ENCODE data around the gene MAPK1IP1L.

Gene MAPK1IP1L

DNA sequence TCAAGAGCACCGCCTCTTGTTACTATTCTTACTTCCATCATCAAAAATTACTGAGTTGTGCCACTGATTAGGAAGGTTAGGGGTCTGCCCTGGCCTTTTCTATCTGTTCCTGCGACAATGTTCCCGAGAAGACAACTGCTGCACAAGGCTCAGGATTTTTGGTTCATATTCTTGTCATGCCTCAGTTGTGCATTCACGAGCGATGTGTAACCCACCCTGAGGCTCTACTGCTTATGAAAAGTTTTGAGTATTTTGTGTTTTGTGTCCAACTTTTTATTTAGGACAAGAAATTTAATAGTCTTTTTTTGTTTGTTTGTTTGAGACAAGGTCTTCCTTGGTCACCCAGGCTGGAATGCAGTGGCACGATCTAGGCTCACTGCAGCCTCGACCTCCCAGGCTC, 54.5 kb downstream of the MAPK1IP1L start:
- H3K4me1 ChIP-seq (ENCODE audit: control extremely low read depth in 1 of 4, control insufficient read depth in 4 of 4, insufficient read depth in 4 of 4, low read length in 3 of 4), result peaks cover 17 to 42% (median 34%) of the 10 kb centered on the region in 4 experiments
- no peak overlapping the region for H3K27ac ChIP-seq (ENCODE audit: insufficient read depth in 1 of 2, low read depth in 1 of 2, low read length in 2 of 2, poor library complexity in 1 of 2, severe bottlenecking in 2 of 2)
- POLR2A ChIA-PET, result no interaction called here
- peaks cover 0 to 8% (median 6%) of the 10 kb centered on the region in 5 experiments for H3K9me3 ChIP-seq (ENCODE audit: control extremely low read depth in 1 of 5, control insufficient read depth in 4 of 5, insufficient read depth in 2 of 5, low read depth in 1 of 5, low read length in 4 of 5)
- H3K27me3 ChIP-seq (replicated peaks in 2 of 5; ENCODE audit: control insufficient read depth in 4 of 5, insufficient read depth in 5 of 5, low read length in 4 of 5), result no peaks in the 10 kb centered on the region
- no peak for DNase-seq
- no peak overlapping the region for H3K4me3 ChIP-seq (ENCODE audit: control insufficient read depth in 1 of 7, extremely low read depth in 1 of 7, insufficient read depth in 4 of 7, low read depth in 2 of 7, low read length in 6 of 7)
- CTCF ChIA-PET, result interaction anchor here (1.6 kb wide), 2 partner anchors 12 to 26 kb away, joined by 3 to 6 read pairs; no protein-coding TSS in a partner anchor
- no peaks in the 10 kb centered on the region for H3K36me3 ChIP-seq (ENCODE audit: control insufficient read depth in 4 of 4, insufficient read depth in 4 of 4, low read length in 3 of 4)
- WGBS (ENCODE audit: insufficient coverage), result 100% methylated on average over 4 of the region's 7 CpGs

DNA sequence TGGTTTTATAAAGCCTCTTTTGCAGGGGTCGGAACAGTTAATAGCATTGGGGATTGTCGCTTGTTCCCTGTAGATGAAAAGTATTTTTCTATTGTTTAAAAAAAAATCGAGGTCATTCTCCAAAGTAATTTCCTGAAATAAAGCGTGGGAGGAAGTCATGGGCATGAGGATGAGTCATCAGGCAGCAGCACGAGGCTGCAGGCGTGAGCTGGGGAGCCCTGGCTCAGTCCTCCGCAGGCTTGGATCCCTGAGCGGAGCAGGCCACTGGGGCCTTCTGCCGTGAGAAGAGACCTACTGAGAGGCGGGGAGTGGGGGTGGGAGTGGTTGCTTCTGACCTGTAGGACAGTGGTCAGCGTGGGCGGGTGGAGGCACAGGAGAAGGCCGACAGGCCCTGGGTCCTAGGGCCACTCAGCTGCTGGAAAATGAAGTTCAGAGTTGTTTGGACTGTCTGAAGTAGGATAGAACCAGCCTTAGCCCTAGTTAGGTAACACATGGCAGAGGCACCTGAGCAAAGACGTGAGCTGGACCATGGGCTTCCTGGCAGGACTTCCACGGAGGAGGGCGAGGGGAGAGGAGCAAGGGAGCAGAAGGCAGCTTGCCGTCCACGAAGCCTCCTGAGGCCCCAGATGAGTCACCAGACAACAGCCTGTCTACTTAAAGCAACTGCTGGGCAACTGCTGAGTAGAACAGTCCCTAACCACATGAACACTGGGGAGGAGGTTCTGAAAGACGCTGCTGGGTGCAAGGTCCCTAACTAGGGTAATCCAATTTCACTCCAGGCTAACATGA, 56.5 kb downstream of the MAPK1IP1L start:
- no peaks in the 10 kb centered on the region for H3K27me3 ChIP-seq (replicated peaks in 2 of 5; ENCODE audit: control insufficient read depth in 4 of 5, insufficient read depth in 5 of 5, low read length in 4 of 5)
- peak; percentile 79 to 87 (median 80) for DNase-seq
- ChIA-PET POLR2A (no interaction called here), CTCF (interaction anchor here (0.9 to 1.6 kb wide), 3 partner anchors 14 to 30 kb away, joined by 3 to 6 read pairs (median 3); no protein-coding TSS in a partner anchor)
- H3K4me3 ChIP-seq (ENCODE audit: control insufficient read depth in 1 of 7, extremely low read depth in 1 of 7, insufficient read depth in 4 of 7, low read depth in 2 of 7, low read length in 6 of 7), result no peak overlapping the region
- no peak overlapping the region for H3K27ac ChIP-seq (ENCODE audit: insufficient read depth in 1 of 2, low read depth in 1 of 2, low read length in 2 of 2, poor library complexity in 1 of 2, severe bottlenecking in 2 of 2)
- WGBS (ENCODE audit: insufficient coverage), result 72% methylated on average over 16 of the region's 19 CpGs
- peaks cover 10 to 24% (median 20%) of the 10 kb centered on the region in 4 experiments for H3K4me1 ChIP-seq (ENCODE audit: control extremely low read depth in 1 of 4, control insufficient read depth in 4 of 4, insufficient read depth in 4 of 4, low read length in 3 of 4)
- peaks cover 0 to 8% (median 6%) of the 10 kb centered on the region in 5 experiments for H3K9me3 ChIP-seq (ENCODE audit: control extremely low read depth in 1 of 5, control insufficient read depth in 4 of 5, insufficient read depth in 2 of 5, low read depth in 1 of 5, low read length in 4 of 5)
- H3K36me3 ChIP-seq (ENCODE audit: control insufficient read depth in 4 of 4, insufficient read depth in 4 of 4, low read length in 3 of 4), result no peaks in the 10 kb centered on the region

DNA sequence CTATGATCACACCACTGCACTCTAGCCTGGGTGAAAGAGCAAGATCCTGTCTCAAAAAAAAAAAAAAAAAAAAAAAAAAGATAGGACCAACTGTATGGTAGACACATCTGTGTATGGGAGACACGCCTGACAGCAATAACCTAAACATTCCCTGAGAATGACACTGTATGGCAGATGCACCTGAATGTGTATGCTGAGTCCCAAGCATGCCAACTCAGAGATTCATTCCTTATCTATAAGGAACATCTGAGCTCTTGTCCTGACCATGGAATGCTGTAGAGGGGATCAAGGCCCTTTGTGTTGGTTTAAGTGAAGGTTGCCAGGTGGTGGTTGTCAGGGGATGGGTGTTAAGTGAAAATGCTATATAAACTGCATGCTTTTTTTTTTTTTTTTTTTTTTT, 58.4 kb downstream of the MAPK1IP1L start:
- Histone ChIP-seq H3K4me1 (ENCODE audit: control extremely low read depth in 1 of 4, control insufficient read depth in 4 of 4, insufficient read depth in 4 of 4, low read length in 3 of 4) (peaks cover 2 to 12% (median 7%) of the 10 kb centered on the region in 4 experiments), H3K27me3 (replicated peaks in 2 of 5; ENCODE audit: control insufficient read depth in 4 of 5, insufficient read depth in 5 of 5, low read length in 4 of 5) (no peaks in the 10 kb centered on the region), H3K9me3 (ENCODE audit: control extremely low read depth in 1 of 5, control insufficient read depth in 4 of 5, insufficient read depth in 2 of 5, low read depth in 1 of 5, low read length in 4 of 5) (no peaks in the 10 kb centered on the region), H3K27ac (ENCODE audit: insufficient read depth in 1 of 2, low read depth in 1 of 2, low read length in 2 of 2, poor library complexity in 1 of 2, severe bottlenecking in 2 of 2) (no peak overlapping the region), H3K36me3 (ENCODE audit: control insufficient read depth in 4 of 4, insufficient read depth in 4 of 4, low read length in 3 of 4) (no peaks in the 10 kb centered on the region), H3K4me3 (ENCODE audit: control insufficient read depth in 1 of 7, extremely low read depth in 1 of 7, insufficient read depth in 4 of 7, low read depth in 2 of 7, low read length in 6 of 7) (no peak overlapping the region)
- 100% methylated on average over 1 of the region's 1 CpG for WGBS (ENCODE audit: insufficient coverage)
- ChIA-PET CTCF (no interaction called here), POLR2A (no interaction called here)
- DNase-seq, result peak in 1 of 3 donors; percentile 63

DNA sequence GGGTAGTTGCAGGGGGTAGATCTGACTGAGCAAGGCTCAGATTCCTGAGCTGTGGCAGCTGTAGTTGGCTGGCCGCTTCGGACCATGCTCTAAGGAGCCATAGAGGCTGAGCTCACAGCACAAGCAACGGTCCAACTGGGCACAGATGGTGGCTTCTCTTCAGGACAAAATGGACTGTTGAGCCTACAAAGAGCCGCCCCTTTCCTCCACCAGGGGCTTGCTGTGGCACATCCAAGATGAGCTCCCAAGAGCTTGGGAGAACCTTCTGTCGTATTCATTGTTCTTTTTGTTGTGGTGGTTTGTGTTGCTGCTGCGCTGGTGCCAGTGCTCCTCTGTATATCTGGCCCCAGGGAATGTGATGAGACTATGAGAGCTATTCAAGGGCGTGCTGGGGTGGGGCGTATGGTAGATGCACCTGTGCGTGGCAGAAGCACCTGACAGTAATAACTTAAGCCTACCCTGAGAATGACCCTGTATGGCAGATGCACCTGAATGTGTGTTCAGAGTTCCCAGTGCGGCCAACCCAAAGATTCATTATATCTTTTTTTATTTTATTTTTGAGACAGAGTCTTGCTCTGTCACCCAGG, 59.8 kb downstream of the MAPK1IP1L start:
- DNase-seq, result no peak
- 98% methylated on average over 7 of the region's 10 CpGs for WGBS (ENCODE audit: insufficient coverage)
- H3K27ac ChIP-seq (ENCODE audit: insufficient read depth in 1 of 2, low read depth in 1 of 2, low read length in 2 of 2, poor library complexity in 1 of 2, severe bottlenecking in 2 of 2), result no peak overlapping the region
- no peak overlapping the region for H3K4me3 ChIP-seq (ENCODE audit: control insufficient read depth in 1 of 7, extremely low read depth in 1 of 7, insufficient read depth in 4 of 7, low read depth in 2 of 7, low read length in 6 of 7)
- H3K36me3 ChIP-seq (ENCODE audit: control insufficient read depth in 4 of 4, insufficient read depth in 4 of 4, low read length in 3 of 4), result no peaks in the 10 kb centered on the region
- H3K27me3 ChIP-seq (replicated peaks in 2 of 5; ENCODE audit: control insufficient read depth in 4 of 5, insufficient read depth in 5 of 5, low read length in 4 of 5), result no peaks in the 10 kb centered on the region
- POLR2A ChIA-PET, result no interaction called here
- H3K9me3 ChIP-seq (ENCODE audit: control extremely low read depth in 1 of 5, control insufficient read depth in 4 of 5, insufficient read depth in 2 of 5, low read depth in 1 of 5, low read length in 4 of 5), result no peaks in the 10 kb centered on the region
- CTCF ChIA-PET, result interaction anchor here (1.2 kb wide), 1 partner anchor 10 kb away, joined by 4 read pairs; no protein-coding TSS in a partner anchor
- H3K4me1 ChIP-seq (ENCODE audit: control extremely low read depth in 1 of 4, control insufficient read depth in 4 of 4, insufficient read depth in 4 of 4, low read length in 3 of 4), result peaks cover 2 to 13% (median 8%) of the 10 kb centered on the region in 4 experiments

DNA sequence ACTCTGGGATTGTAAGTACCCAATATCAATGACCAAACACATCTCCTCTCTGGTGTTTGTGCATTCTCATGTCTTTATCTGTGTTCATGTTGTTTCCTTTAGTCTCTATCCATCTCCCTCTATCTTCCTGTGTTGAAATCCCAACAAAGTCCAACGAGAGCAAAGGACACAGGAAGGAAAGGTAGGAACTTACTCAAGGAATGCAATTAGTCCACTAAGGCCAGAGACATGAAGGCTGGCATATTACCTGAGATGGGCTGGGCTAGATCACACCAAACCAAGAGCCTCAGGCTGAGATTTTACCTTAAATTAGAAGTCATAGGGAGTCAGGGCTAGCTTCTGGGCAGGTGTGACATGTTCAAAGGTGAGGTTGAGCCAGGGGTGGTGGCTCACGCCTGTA, 63.3 kb downstream of the MAPK1IP1L start:
- H3K27me3 ChIP-seq (replicated peaks in 2 of 5; ENCODE audit: control insufficient read depth in 4 of 5, insufficient read depth in 5 of 5, low read length in 4 of 5), result no peaks in the 10 kb centered on the region
- no peaks in the 10 kb centered on the region for H3K9me3 ChIP-seq (ENCODE audit: control extremely low read depth in 1 of 5, control insufficient read depth in 4 of 5, insufficient read depth in 2 of 5, low read depth in 1 of 5, low read length in 4 of 5)
- H3K27ac ChIP-seq (ENCODE audit: insufficient read depth in 1 of 2, low read depth in 1 of 2, low read length in 2 of 2, poor library complexity in 1 of 2, severe bottlenecking in 2 of 2), result no peak overlapping the region
- DNase-seq, result no peak
- WGBS (ENCODE audit: insufficient coverage), result 100% methylated on average over 1 of the region's 2 CpGs
- H3K4me1 ChIP-seq (ENCODE audit: control extremely low read depth in 1 of 4, control insufficient read depth in 4 of 4, insufficient read depth in 4 of 4, low read length in 3 of 4), result peaks cover 0 to 19% (median under 1%) of the 10 kb centered on the region in 4 experiments
- ChIA-PET POLR2A (no interaction called here), CTCF (interaction anchor here (1.0 kb wide), 1 partner anchor 12 kb away, joined by 3 read pairs; no protein-coding TSS in a partner anchor)
- no peaks in the 10 kb centered on the region for H3K36me3 ChIP-seq (ENCODE audit: control insufficient read depth in 4 of 4, insufficient read depth in 4 of 4, low read length in 3 of 4)
- H3K4me3 ChIP-seq (ENCODE audit: control insufficient read depth in 1 of 7, extremely low read depth in 1 of 7, insufficient read depth in 4 of 7, low read depth in 2 of 7, low read length in 6 of 7), result no peak overlapping the region

DNA sequence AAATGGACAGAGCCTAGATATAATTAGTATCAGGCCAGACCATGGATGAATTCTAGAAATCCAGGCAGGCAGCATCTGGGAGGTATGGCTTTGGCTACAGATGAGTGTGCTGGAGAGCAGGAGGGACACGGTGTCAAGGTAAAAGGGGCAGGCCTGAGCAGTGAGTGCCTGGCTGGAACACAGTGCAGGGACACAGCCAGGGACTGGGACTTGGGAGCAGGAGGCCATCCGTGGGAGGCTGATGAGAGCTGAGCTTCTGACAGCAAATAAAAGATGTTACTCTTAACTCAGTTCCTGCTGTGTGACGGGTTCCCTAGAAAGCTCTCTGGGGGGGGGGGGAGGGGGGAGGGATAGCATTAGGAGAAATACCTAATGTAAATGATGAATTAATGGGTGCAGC, 64.0 kb downstream of the MAPK1IP1L start:
- POLR2A ChIA-PET, result no interaction called here
- Histone ChIP-seq H3K27ac (ENCODE audit: insufficient read depth in 1 of 2, low read depth in 1 of 2, low read length in 2 of 2, poor library complexity in 1 of 2, severe bottlenecking in 2 of 2) (no peak overlapping the region), H3K4me3 (ENCODE audit: control insufficient read depth in 1 of 7, extremely low read depth in 1 of 7, insufficient read depth in 4 of 7, low read depth in 2 of 7, low read length in 6 of 7) (no peak overlapping the region), H3K4me1 (ENCODE audit: control extremely low read depth in 1 of 4, control insufficient read depth in 4 of 4, insufficient read depth in 4 of 4, low read length in 3 of 4) (peaks cover 0 to 19% (median under 1%) of the 10 kb centered on the region in 4 experiments), H3K9me3 (ENCODE audit: control extremely low read depth in 1 of 5, control insufficient read depth in 4 of 5, insufficient read depth in 2 of 5, low read depth in 1 of 5, low read length in 4 of 5) (no peaks in the 10 kb centered on the region), H3K36me3 (ENCODE audit: control insufficient read depth in 4 of 4, insufficient read depth in 4 of 4, low read length in 3 of 4) (no peaks in the 10 kb centered on the region), H3K27me3 (replicated peaks in 2 of 5; ENCODE audit: control insufficient read depth in 4 of 5, insufficient read depth in 5 of 5, low read length in 4 of 5) (no peaks in the 10 kb centered on the region)
- no CpG with 5 or more reads among the region's 3 CpGs for WGBS (ENCODE audit: insufficient coverage)
- CTCF ChIA-PET, result interaction anchor here (1.0 kb wide), 1 partner anchor 23 kb away, joined by 3 read pairs; no protein-coding TSS in a partner anchor
- no peak for DNase-seq

DNA sequence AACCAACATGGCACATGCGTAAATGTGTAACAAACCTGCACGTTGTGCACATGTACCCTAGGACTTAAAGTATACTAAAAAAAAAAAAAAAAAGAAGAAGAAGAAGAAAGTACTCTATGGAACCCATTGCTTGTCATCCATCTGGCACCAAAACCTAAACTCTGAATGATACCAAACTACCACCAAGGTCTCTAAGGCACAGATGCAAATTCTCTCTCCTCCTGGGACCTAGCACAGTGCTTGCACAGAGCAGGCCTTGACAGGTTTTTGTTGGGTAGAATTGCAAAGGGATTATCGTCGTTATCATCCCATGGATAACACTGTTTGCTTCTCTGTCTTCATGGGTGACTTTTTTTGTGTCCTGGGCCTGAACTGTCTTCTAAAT, 64.4 kb downstream of the MAPK1IP1L start:
- DNase-seq, result no peak
- POLR2A ChIA-PET, result no interaction called here
- no peak overlapping the region for H3K27ac ChIP-seq (ENCODE audit: insufficient read depth in 1 of 2, low read depth in 1 of 2, low read length in 2 of 2, poor library complexity in 1 of 2, severe bottlenecking in 2 of 2)

More for the DNA sequence above, 64.4 kb downstream of the MAPK1IP1L start:
- Histone ChIP-seq H3K36me3 (ENCODE audit: control insufficient read depth in 4 of 4, insufficient read depth in 4 of 4, low read length in 3 of 4) (no peaks in the 10 kb centered on the region), H3K4me1 (ENCODE audit: control extremely low read depth in 1 of 4, control insufficient read depth in 4 of 4, insufficient read depth in 4 of 4, low read length in 3 of 4) (peaks cover 0 to 19% (median under 1%) of the 10 kb centered on the region in 4 experiments), H3K27me3 (replicated peaks in 2 of 5; ENCODE audit: control insufficient read depth in 4 of 5, insufficient read depth in 5 of 5, low read length in 4 of 5) (no peaks in the 10 kb centered on the region), H3K4me3 (ENCODE audit: control insufficient read depth in 1 of 7, extremely low read depth in 1 of 7, insufficient read depth in 4 of 7, low read depth in 2 of 7, low read length in 6 of 7) (no peak overlapping the region), H3K9me3 (ENCODE audit: control extremely low read depth in 1 of 5, control insufficient read depth in 4 of 5, insufficient read depth in 2 of 5, low read depth in 1 of 5, low read length in 4 of 5) (no peaks in the 10 kb centered on the region)
- CTCF ChIA-PET, result interaction anchor here (1.0 kb wide), 1 partner anchor 24 kb away, joined by 3 read pairs; no protein-coding TSS in a partner anchor
- 90% methylated on average over 4 of the region's 4 CpGs for WGBS (ENCODE audit: insufficient coverage)
